H1 (cell line): ENCODE data around the gene C5orf24. TPM values are rescaled to one million over a fixed set of nuclear protein-coding genes. Genes with fewer than 3 reads are reported as not detected.

Experiments used
- CTCF ChIA-PET: fragments of 300-600 bp; sonication (Branson Sonifier 250); formaldehyde crosslinking; loops from one replicate; lab custom pipeline; 2021; ENCODE audit not compliant: partially characterized antibody; lab: Charles Lee
- POLR2A ChIA-PET: fragments of 300-600 bp; sonication (Branson Sonifier 250); formaldehyde crosslinking; loops from one replicate; lab custom pipeline; 2021; ENCODE audit warnings: inconsistent platforms; ENCODE audit not compliant: partially characterized antibody; lab: Charles Lee
- DNase-seq, 2 experiments: peaks; one replicate each; pipeline versions ENCODE4 v3.0.0 to v3.0.0-alpha.2; 2010 to 2022; ENCODE audit warnings: low spot score in 2 of 2, low read depth in 1 of 2, mixed read lengths in 1 of 2
- FAIRE-seq: peaks from 2 replicates; lab custom pipeline; 2011; peaks lifted over from hg19 to GRCh38; lab: Jason Lieb, UNC
- H2AFZ ChIP-seq: 2 replicates; pipeline ENCODE4 v1.8.1; 2012; ENCODE audit warnings: low read length, inconsistent platforms
- H2AK5ac ChIP-seq: 2 replicates; pipeline ENCODE4 v1.6.1; 2013; ENCODE audit warnings: low read depth, low read length
- H2BK120ac ChIP-seq: replicated peaks from 2 replicates; pipeline ENCODE3; 2013; ENCODE audit warnings: low read depth, low read length, inconsistent platforms
- H2BK12ac ChIP-seq: 2 replicates; pipeline ENCODE4 v1.6.1; 2013; ENCODE audit warnings: low read depth, low read length
- H2BK15ac ChIP-seq: 2 replicates; pipeline ENCODE4 v1.6.1; 2013; ENCODE audit warnings: low read length
- H2BK20ac ChIP-seq: 2 replicates; pipeline ENCODE4 v1.6.1; 2013; ENCODE audit warnings: low read length
- H2BK5ac ChIP-seq: 2 replicates; pipeline ENCODE4 v1.6.1; 2013; ENCODE audit warnings: low read depth, low read length
- H3K14ac ChIP-seq: 2 replicates; pipeline ENCODE4 v1.6.1; 2013; ENCODE audit warnings: inconsistent platforms; ENCODE audit not compliant: insufficient read length
- H3K18ac ChIP-seq: 2 replicates; pipeline ENCODE4 v1.6.1; 2013; ENCODE audit warnings: low read length; ENCODE audit errors: extremely low read depth
- H3K23ac ChIP-seq: 2 replicates; pipeline ENCODE4 v1.6.1; 2013; ENCODE audit warnings: inconsistent platforms; ENCODE audit not compliant: insufficient read length
- H3K23me2 ChIP-seq: 2 replicates; pipeline ENCODE4 v1.6.1; 2013; ENCODE audit warnings: low read depth, low read length
- H3K27ac ChIP-seq: 2 replicates; pipeline ENCODE4 v1.6.1; 2011; ENCODE audit warnings: low read depth, low read length, inconsistent platforms
- H3K27me3 ChIP-seq, 4 experiments: replicated peaks in 1 of 4; 1 replicate in 1 of 4; 2 replicates in 3 of 4; pipeline versions ENCODE4 v1.6.1 to v1.8.1; 2011 to 2013; ENCODE audit warnings: low read length in 3 of 4, mild to moderate bottlenecking in 3 of 4, inconsistent platforms in 2 of 4, mixed read lengths in 2 of 4, moderate library complexity in 1 of 4; ENCODE audit not compliant: control insufficient read depth in 3 of 4, insufficient read depth in 3 of 4; ENCODE audit errors: extremely low read depth in 1 of 4
- H3K36me3 ChIP-seq, 4 experiments: 2 replicates each; pipeline versions ENCODE4 v1.6.1 to v1.8.1; 2011 to 2013; ENCODE audit warnings: mild to moderate bottlenecking in 4 of 4, low read length in 3 of 4, moderate library complexity in 2 of 4, control low read depth in 1 of 4, inconsistent platforms in 1 of 4; ENCODE audit not compliant: insufficient read depth in 4 of 4, control insufficient read depth in 2 of 4
- H3K4ac ChIP-seq: replicated peaks from 2 replicates; pipeline ENCODE3; 2013; ENCODE audit warnings: low read length, low read depth, mixed read lengths, inconsistent platforms; ENCODE audit not compliant: insufficient read length
- H3K4me1 ChIP-seq, 4 experiments: replicated peaks in 1 of 4; 1 replicate in 1 of 4; 2 replicates in 3 of 4; pipeline versions ENCODE4 v1.6.1 to v1.8.1; 2011 to 2013; ENCODE audit warnings: low read length in 3 of 4, inconsistent platforms in 2 of 4, mixed read lengths in 1 of 4; ENCODE audit not compliant: insufficient read depth in 4 of 4, control insufficient read depth in 3 of 4
- H3K4me2 ChIP-seq, 2 experiments: 2 replicates each; pipeline versions ENCODE4 v1.6.1 to v1.8.1; 2011 to 2013; ENCODE audit warnings: low read depth in 2 of 2, low read length in 2 of 2, control low read depth in 1 of 2, inconsistent platforms in 1 of 2, mild to moderate bottlenecking in 1 of 2; ENCODE audit not compliant: insufficient read depth in 1 of 2
- H3K4me3 ChIP-seq, 4 experiments: fragments of 200-600, 300-600 bp in 1 of 4; sonication (generic), shearing (Covaris generic), sonication (Bioruptor Twin) in 1 of 4; 2 replicates each; pipeline versions ENCODE4 v1.5.1 to v1.8.1; 2011 to 2016; ENCODE audit warnings: low read length in 4 of 4, low read depth in 3 of 4, control low read depth in 2 of 4, inconsistent platforms in 2 of 4, mild to moderate bottlenecking in 2 of 4, mixed read lengths in 1 of 4, moderate library complexity in 1 of 4; ENCODE audit not compliant: insufficient read depth in 2 of 4; ENCODE audit errors: extremely low read depth in 1 of 4
- H3K56ac ChIP-seq: replicated peaks from 2 replicates; pipeline ENCODE3; 2013; ENCODE audit warnings: low read depth, mild to moderate bottlenecking, mixed read lengths, low read length, inconsistent platforms; ENCODE audit not compliant: insufficient read length
- H3K79me1 ChIP-seq: 2 replicates; pipeline ENCODE4 v1.6.1; 2013; ENCODE audit warnings: low read depth, low read length, control low read depth
- H3K79me2 ChIP-seq, 2 experiments: 2 replicates each; pipeline versions ENCODE4 v1.6.1 to v1.8.1; 2012 to 2013; ENCODE audit warnings: low read length in 2 of 2, mild to moderate bottlenecking in 2 of 2, inconsistent platforms in 1 of 2; ENCODE audit not compliant: insufficient read depth in 2 of 2, control insufficient read depth in 1 of 2
- H3K9ac ChIP-seq, 4 experiments: replicated peaks in 1 of 4; 1 replicate in 1 of 4; 2 replicates in 3 of 4; pipeline versions ENCODE4 v1.6.1 to v1.8.1; 2011 to 2013; ENCODE audit warnings: low read depth in 3 of 4, low read length in 3 of 4, control low read depth in 2 of 4, mild to moderate bottlenecking in 2 of 4, moderate library complexity in 2 of 4, inconsistent platforms in 1 of 4; ENCODE audit errors: extremely low read depth in 1 of 4
- H3K9me3 ChIP-seq, 2 experiments: 2 replicates each; pipeline versions ENCODE4 v1.6.1 to v1.8.1; 2012 to 2013; ENCODE audit warnings: mild to moderate bottlenecking in 2 of 2, moderate library complexity in 2 of 2, control low read depth in 1 of 2, inconsistent platforms in 1 of 2, low read depth in 1 of 2, low read length in 1 of 2, mixed read lengths in 1 of 2; ENCODE audit not compliant: insufficient read depth in 2 of 2
- H4K20me1 ChIP-seq, 2 experiments: replicated peaks in 1 of 2; 2 replicates each; pipeline versions ENCODE3 to v1.8.1; 2011 to 2013; ENCODE audit warnings: inconsistent platforms in 2 of 2, low read length in 2 of 2, mild to moderate bottlenecking in 1 of 2; ENCODE audit not compliant: insufficient read depth in 2 of 2, control insufficient read depth in 1 of 2
- H4K5ac ChIP-seq: 2 replicates; pipeline ENCODE4 v1.6.1; 2013; ENCODE audit warnings: low read length, low read depth, mixed read lengths, inconsistent platforms; ENCODE audit not compliant: insufficient read length
- H4K8ac ChIP-seq: 2 replicates; pipeline ENCODE4 v1.8.0; 2013; ENCODE audit warnings: mild to moderate bottlenecking, moderate library complexity, low read length, inconsistent platforms; ENCODE audit not compliant: insufficient read depth; ENCODE audit errors: extremely low read depth
- H4K91ac ChIP-seq: replicated peaks from 2 replicates; pipeline ENCODE3; 2013; ENCODE audit warnings: low read length, mixed read lengths, inconsistent platforms; ENCODE audit not compliant: insufficient read length
- BRCA1 ChIP-seq: IDR thresholded peaks from 2 replicates; pipeline ENCODE4 v1.6.1; 2012; ENCODE audit warnings: low read depth, low read length, improper control_type of control experiment
- EGR1 ChIP-seq: IDR thresholded peaks from 2 replicates; pipeline ENCODE4 v1.6.1; 2011; ENCODE audit warnings: low read depth, low read length, borderline replicate concordance
- EP300 ChIP-seq, 2 experiments: IDR thresholded peaks; 1 replicate in 1 of 2; 2 replicates in 1 of 2; pipeline ENCODE4 v1.6.1; 2011 to 2012; ENCODE audit warnings: low read depth in 2 of 2, low read length in 2 of 2, mild to moderate bottlenecking in 2 of 2, borderline replicate concordance in 1 of 2, inconsistent platforms in 1 of 2, moderate library complexity in 1 of 2
- FOSL1 ChIP-seq: IDR thresholded peaks from 2 replicates; pipeline ENCODE4 v1.6.1; 2011; ENCODE audit warnings: mild to moderate bottlenecking, low read depth, low read length, moderate library complexity; ENCODE audit not compliant: insufficient read depth
- KDM1A ChIP-seq: fragments of 200-600, 300-600 bp; sonication (generic); IDR thresholded peaks from 2 replicates; pipeline ENCODE4 v1.7.1; 2016; ENCODE audit warnings: mild to moderate bottlenecking, low read length, borderline replicate concordance
- RAD21 ChIP-seq, 2 experiments: IDR thresholded peaks in 1 of 2; conservative IDR thresholded peaks in 1 of 2; 2 replicates each; pipeline ENCODE4 v1.6.1; 2011; ENCODE audit warnings: low read depth in 2 of 2, low read length in 2 of 2, improper control_type of control experiment in 1 of 2, inconsistent platforms in 1 of 2, mild to moderate bottlenecking in 1 of 2, moderate library complexity in 1 of 2
- RFX5 ChIP-seq: IDR thresholded peaks from 2 replicates; pipeline ENCODE4 v1.6.1; 2011; ENCODE audit warnings: low read depth, low read length, improper control_type of control experiment, borderline replicate concordance
- SAP30 ChIP-seq: fragments of 300-600 bp; sonication (generic); IDR thresholded peaks from 2 replicates; pipeline ENCODE4 v1.7.1; 2012; ENCODE audit warnings: low read length, moderate library complexity, mild to moderate bottlenecking, inconsistent platforms; ENCODE audit not compliant: insufficient read depth, insufficient replicate concordance
- SP4 ChIP-seq: IDR thresholded peaks from 2 replicates; pipeline ENCODE4 v1.6.1; 2012; ENCODE audit warnings: low read length, inconsistent platforms
- USF2 ChIP-seq: IDR thresholded peaks from 2 replicates; pipeline ENCODE4 v1.6.1; 2011; ENCODE audit warnings: low read length, improper control_type of control experiment
- ZNF274 ChIP-seq: IDR thresholded peaks from 2 replicates; pipeline ENCODE4 v1.7.0; 2012; ENCODE audit warnings: low read length, borderline replicate concordance; ENCODE audit errors: extremely low read depth
- WGBS, 2 experiments: shearing (Covaris generic) in 1 of 2; methylation state at CpG; one replicate each; pipeline versions ENCODE4 v1.1.6 to v1.1.7; 2013 to 2015; ENCODE audit warnings: low lambda C conversion rate in 2 of 2, mixed read lengths in 2 of 2, inconsistent platforms in 1 of 2, low coverage in 1 of 2, missing lambda C conversion rate in 1 of 2; ENCODE audit not compliant: insufficient replicate concordance in 2 of 2, insufficient coverage in 1 of 2, insufficient read length in 1 of 2; ENCODE audit errors: extremely low coverage in 1 of 2, missing lambda C conversion rate in 1 of 2; 5-methylcytosine and 5-hydroxymethylcytosine counted together
- polyA plus RNA-seq, 7 experiments: library from polyadenylated mRNA; depleted of rRNA in 3 of 7; stranded (reverse) in 5 of 7; unstranded in 2 of 7; fragments of >200 nt in 5 of 7; fragments of 200-250 nt in 2 of 7; gene quantifications; 1 replicate in 5 of 7; 2 replicates in 1 of 7; 4 replicates in 1 of 7; pipeline versions ENCODE4 v1.2.1 to v1.2.3, GENCODE V29; 2011 to 2013; ENCODE audit warnings: missing spikeins in 2 of 7, mixed read lengths in 2 of 7
- total RNA-seq: library from RNA; stranded (reverse); fragmentation: NEBNext Ultra II Directional; extraction: Animal tissue kit (Norgen Biotek cat#: 25700); gene quantifications from 2 replicates; pipeline ENCODE4 v1.2.1, GENCODE V29; 2021

Gene C5orf24
- total and polyA plus RNA-seq, 2 of the 8 experiments (the other 6 are each of a cell fraction or from before 2014, with no cell fraction given) = 11.1 to 20.2 TPM

DNA sequence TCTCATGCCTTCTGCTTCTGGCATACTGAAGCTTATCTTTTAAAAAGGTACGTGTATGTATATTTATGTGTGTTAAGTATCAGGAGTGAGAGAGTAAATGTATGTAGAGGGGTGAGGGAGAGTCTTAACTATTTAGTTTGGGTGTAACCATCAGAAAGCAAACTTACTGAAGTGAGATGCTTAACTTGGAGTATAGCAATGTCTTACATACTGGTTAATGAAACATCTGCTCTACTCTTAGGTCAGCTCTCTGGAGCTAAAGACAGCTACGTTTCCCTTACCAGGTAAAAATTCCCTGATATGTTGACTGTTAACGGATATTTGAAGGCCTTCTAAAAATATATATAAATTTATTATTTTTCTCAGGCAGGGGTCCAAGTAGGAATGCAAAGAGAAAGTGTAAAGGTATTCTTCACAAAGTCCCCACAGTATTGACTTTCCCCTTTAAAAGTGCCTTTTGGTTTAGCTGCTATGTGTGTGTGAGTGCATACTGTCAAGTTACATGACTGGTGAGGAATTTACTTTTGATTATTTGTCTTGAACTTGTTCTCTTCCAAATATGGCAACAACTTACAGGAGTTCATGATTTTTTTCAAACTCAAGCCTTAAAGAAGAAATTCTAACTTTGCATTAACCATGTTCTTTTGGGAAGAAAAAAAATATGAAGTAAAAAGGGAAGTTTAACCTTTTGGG, 12.3 kb upstream of the C5orf24 start:
- Histone ChIP-seq H4K5ac (no peak overlapping the region), H3K23me2 (no peaks in the 10 kb centered on the region), H4K91ac (no peak overlapping the region), H3K4me1 (no peaks in the 10 kb centered on the region), H3K4me2 (no peak overlapping the region), H4K8ac (no peak overlapping the region), H2AFZ (no peak overlapping the region), H3K27ac (no peak overlapping the region), H3K27me3 (no peaks in the 10 kb centered on the region), H3K4me3 (no peak overlapping the region), H2BK120ac (no peak overlapping the region), H3K14ac (no peak overlapping the region), H2AK5ac (no peak overlapping the region), H3K9me3 (no peaks in the 10 kb centered on the region), H3K9ac (no peak overlapping the region), H3K79me1 (no peaks in the 10 kb centered on the region), H2BK20ac (no peak overlapping the region), H2BK12ac (no peak overlapping the region), H3K36me3 (peaks cover 0 to 48% (median 7%) of the 10 kb centered on the region in 4 experiments; a peak in 4 of 8 replicates), H3K79me2 (no peaks in the 10 kb centered on the region), H3K23ac (no peak overlapping the region), H4K20me1 (no peaks in the 10 kb centered on the region), H2BK15ac (no peak overlapping the region), H2BK5ac (no peak overlapping the region), H3K18ac (no peak overlapping the region), H3K4ac (no peak overlapping the region), H3K56ac (no peak overlapping the region)
- CTCF ChIA-PET = interaction anchor here (0.6 to 1.2 kb wide), 3 partner anchors 11 to 105 kb away, joined by 3 to 5 read pairs (median 5); no protein-coding TSS in a partner anchor
- 96 to 100% methylated on average over 1 to 3 of the region's 3 CpGs for WGBS, 2 experiments
- POLR2A ChIA-PET = interaction anchor here (1.0 to 1.6 kb wide), 3 partner anchors 9 to 28 kb away, joined by 3 to 7 read pairs (median 6); partner anchors contain the start of gene C5orf24
- FAIRE-seq (no peak), DNase-seq (no peak)
- no peak for TF ChIP-seq ZNF274
- TF ChIP-seq SP4 = no peak
- TF ChIP-seq EP300 (IDR thresholded peaks at IDR 0.05; ENCODE audit: borderline replicate concordance in 1 of 2, low read depth in 2 of 2, low read length in 2 of 2) = no peak
- no peak for TF ChIP-seq USF2
- no peak for TF ChIP-seq KDM1A
- no peak for TF ChIP-seq BRCA1
- no peak for TF ChIP-seq FOSL1
- no peak for TF ChIP-seq RFX5
- no peak for TF ChIP-seq EGR1
- TF ChIP-seq SAP30 = no peak
- TF ChIP-seq RAD21 (IDR thresholded peaks at IDR 0.05 in 1 of 2, conservative IDR thresholded peaks at IDR 0.05 in 1 of 2; ENCODE audit: low read depth in 2 of 2, low read length in 2 of 2) = no peak
